K562 (cell line): ENCODE results near the gene RTN4. TPM values are rescaled to one million over a fixed set of nuclear protein-coding genes. Genes with fewer than 3 reads are reported as not detected.

Experiments
- ATAC-seq: fragments of 200-7000 bp; cut with Tn5 transposase; 3 replicates; pipeline ENCODE4 v1.9.1; 2020; ENCODE audit warnings: moderate library complexity
- BruUV-seq: library from RNA; stranded (reverse); fragments of 400-500 nt; replicated peaks from 2 replicates; lab custom pipeline; 2021; lab: Mats Ljungman, UMichigan
- CTCF ChIA-PET: fragments of 300-600 bp; formaldehyde crosslinking; extraction: SDS; loops from one replicate; lab custom pipeline; 2021; ENCODE audit warnings: low intra/inter-chr PET ratio; lab: Yijun Ruan, JAX
- POLR2A ChIA-PET: fragments of 300-600, 350-650 bp; sonication (Branson Sonifier 250); formaldehyde crosslinking; extraction: SDS; loops from one replicate; lab custom pipeline; 2021; ENCODE audit warnings: antibody characterized with exemption, inconsistent platforms; lab: Yijun Ruan, JAX
- DNase-seq, 4 experiments: peaks; one replicate each; pipeline versions ENCODE4 v3.0.0 to v3.0.0-alpha.2; 2011 to 2018; ENCODE audit warnings: low spot score in 3 of 4, mixed read lengths in 3 of 4; ENCODE audit errors: extremely low read depth in 1 of 4
- FAIRE-seq: peaks from 2 replicates; lab custom pipeline; 2011; peaks lifted over from hg19 to GRCh38; lab: Jason Lieb, UNC
- H2AFZ ChIP-seq: 2 replicates; pipeline ENCODE4 v1.6.0; 2011; ENCODE audit warnings: low read depth, low read length, control low read depth, inconsistent platforms
- H3K27ac ChIP-seq: fragments of 200-600 bp; 3 replicates; pipeline ENCODE4 v1.8.0; 2011; ENCODE audit warnings: low read depth, mild to moderate bottlenecking, control low read depth, inconsistent platforms, low read length, moderate library complexity, mixed read lengths; ENCODE audit errors: extremely low read depth
- H3K27me3 ChIP-seq, 2 experiments: fragments of 300-600 bp in 1 of 2; 2 replicates in 1 of 2; 3 replicates in 1 of 2; pipeline versions ENCODE4 v1.6.0 to v1.8.0; 2011; ENCODE audit warnings: inconsistent platforms in 2 of 2, low read length in 2 of 2, mild to moderate bottlenecking in 1 of 2, mixed read lengths in 1 of 2, moderate library complexity in 1 of 2; ENCODE audit not compliant: control insufficient read depth in 2 of 2, insufficient read depth in 2 of 2
- H3K36me3 ChIP-seq: fragments of 300-600 bp; 3 replicates; pipeline ENCODE4 v1.8.0; 2011; ENCODE audit warnings: mild to moderate bottlenecking, low read length, inconsistent platforms; ENCODE audit not compliant: control insufficient read depth, insufficient read depth
- H3K4me1 ChIP-seq, 2 experiments: fragments of 200-600 bp in 1 of 2; replicated peaks in 1 of 2; 2 replicates in 1 of 2; 3 replicates in 1 of 2; pipeline versions ENCODE4 v1.5.1 to v1.8.0; 2011; ENCODE audit warnings: inconsistent platforms in 2 of 2, low read length in 2 of 2, mild to moderate bottlenecking in 1 of 2, mixed read lengths in 1 of 2, moderate library complexity in 1 of 2; ENCODE audit not compliant: control insufficient read depth in 2 of 2, insufficient read depth in 2 of 2
- H3K4me2 ChIP-seq: 2 replicates; pipeline ENCODE4 v1.6.1; 2011; ENCODE audit warnings: low read length, control low read depth, inconsistent platforms, mixed read lengths; ENCODE audit not compliant: insufficient read depth
- H3K4me3 ChIP-seq: fragments of 200-600 bp; sonication (generic), shearing (Covaris generic); 2 replicates; pipeline ENCODE4 v1.5.1; 2016; ENCODE audit warnings: control low read depth, inconsistent platforms
- H3K79me2 ChIP-seq: fragments of 200-600 bp; 3 replicates; pipeline ENCODE4 v1.8.0; 2011; ENCODE audit warnings: low read length, inconsistent platforms; ENCODE audit not compliant: control insufficient read depth, insufficient read depth
- H3K9ac ChIP-seq, 2 experiments: 2 replicates each; pipeline versions ENCODE4 v1.6.0 to v1.6.1; 2011; ENCODE audit warnings: low read depth in 2 of 2, low read length in 2 of 2, control low read depth in 1 of 2, inconsistent platforms in 1 of 2, mild to moderate bottlenecking in 1 of 2, mixed read lengths in 1 of 2; ENCODE audit not compliant: insufficient read depth in 1 of 2
- H3K9me1 ChIP-seq: one replicate; pipeline ENCODE4 v1.6.0; 2011; ENCODE audit warnings: inconsistent platforms, mild to moderate bottlenecking, low read length, moderate library complexity; ENCODE audit not compliant: control insufficient read depth, insufficient read depth
- H3K9me3 ChIP-seq: replicated peaks from 2 replicates; pipeline ENCODE4 v1.5.1; 2011; ENCODE audit warnings: low read depth, low read length, inconsistent platforms; ENCODE audit not compliant: control insufficient read depth, insufficient read depth
- H4K20me1 ChIP-seq: replicated peaks from 2 replicates; pipeline ENCODE4 v1.6.1; 2011; ENCODE audit warnings: low read length, inconsistent platforms, mixed read lengths; ENCODE audit not compliant: control insufficient read depth, insufficient read depth
- BHLHE40 ChIP-seq: IDR thresholded peaks from 2 replicates; pipeline ENCODE4 v1.6.1; 2011; ENCODE audit warnings: low read length, improper control_type of control experiment
- CBX3 ChIP-seq, 2 experiments: IDR thresholded peaks; 1 replicate in 1 of 2; 2 replicates in 1 of 2; pipeline ENCODE4 v1.6.1; 2012; ENCODE audit warnings: inconsistent platforms in 2 of 2, low read length in 2 of 2, borderline replicate concordance in 1 of 2, control low read depth in 1 of 2
- HCFC1 ChIP-seq: IDR thresholded peaks from 2 replicates; pipeline ENCODE4 v1.6.1; 2012; ENCODE audit warnings: low read depth, low read length, improper control_type of control experiment
- HDAC1 ChIP-seq, 2 experiments: fragments of 450-650 bp; IDR thresholded peaks; 2 replicates each; pipeline ENCODE4 v1.6.1; 2016 to 2017; ENCODE audit warnings: inconsistent platforms in 1 of 2, mild to moderate bottlenecking in 1 of 2, moderate library complexity in 1 of 2
- SMARCB1 ChIP-seq: IDR thresholded peaks from 2 replicates; pipeline ENCODE4 v1.6.1; 2011; ENCODE audit warnings: improper control_type of control experiment, low read depth; ENCODE audit not compliant: insufficient read length
- TCF15 ChIP-seq: fragments of 250-450 bp; sonication (Bioruptor Pico); IDR thresholded peaks from 2 replicates; pipeline ENCODE4 v1.8.0; 2022; ENCODE audit warnings: moderate library complexity, mild to moderate bottlenecking, inconsistent platforms
- TFAP4 ChIP-seq: sonication (generic); formaldehyde crosslinking; IDR thresholded peaks from 2 replicates; pipeline ENCODE4 v1.8.0; 2022; ENCODE audit warnings: missing genetic modification reagents, mild to moderate bottlenecking, moderate library complexity, borderline replicate concordance
- TRIM24 ChIP-seq, 2 experiments: fragments of 450-650 bp; IDR thresholded peaks; 2 replicates each; pipeline ENCODE4 v1.6.1; 2016
- TRIM28 ChIP-seq: fragments of 450-650 bp; IDR thresholded peaks from 2 replicates; pipeline ENCODE4 v1.6.1; 2017
- ZFP1 ChIP-seq: fragments of 450-650 bp; formaldehyde crosslinking; IDR thresholded peaks from 2 replicates; pipeline ENCODE4 v1.4.0; 2020; ENCODE audit warnings: mild to moderate bottlenecking, mixed read lengths
- WGBS: fragments of 100-300 bp; shearing (Covaris generic); methylation state at CpG from one replicate; pipeline ENCODE4 v1.1.6; 2016; ENCODE audit warnings: low coverage, mixed read lengths; ENCODE audit not compliant: insufficient coverage; ENCODE audit errors: missing lambda C conversion rate; 5-methylcytosine and 5-hydroxymethylcytosine counted together
- in situ Hi-C: fragments of 300-500 bp; cut with MboI; formaldehyde crosslinking; loops from 4 replicates; pipeline ENCODE4 v1.15.0; 2018; ENCODE audit warnings: inconsistent platforms, mixed read lengths
- intact Hi-C: fragments of 100-400 bp; cut with micrococcal nuclease; formaldehyde crosslinking; loops from 2 replicates; pipeline ENCODE4 v1.14.2; 2022
- polyA plus RNA-seq, 8 experiments: library from polyadenylated mRNA; depleted of rRNA in 4 of 8; stranded (reverse) in 5 of 8; unstranded in 3 of 8; fragments of >200 nt; fragmentation: Nextera tagmentation in 2 of 8; fragmentation: Illumina TruSeq in 1 of 8; extraction: Ambion mirVana in 2 of 8; extraction: Trizol in 1 of 8; gene quantifications; 2 replicates each; pipeline versions ENCODE4 v1.2.1 to v1.2.3, GENCODE V29; 2011 to 2014; ENCODE audit warnings: inconsistent platforms in 1 of 8, missing spikeins in 1 of 8
- total RNA-seq, 7 experiments: library from RNA; depleted of rRNA in 6 of 7; stranded (reverse); fragments of >200 nt in 6 of 7; fragmentation: Illumina TruSeq in 2 of 7; extraction: Trizol in 2 of 7; gene quantifications; 2 replicates each; pipeline versions ENCODE4 v1.2.1 to v1.2.3, GENCODE V29; 2011 to 2021; ENCODE audit warnings: low replicate concordance in 1 of 7

The RTN4 gene
- total and polyA plus RNA-seq, 9 of the 15 experiments (the other 6 are each of a cell fraction or from before 2014, with no cell fraction given) = 73.0 to 248 (median 116) TPM

- TF ChIP-seq TCF15 (CRISPR knock-in tag) = no peak
- TF ChIP-seq TFAP4 = no peak
- no peak for TF ChIP-seq SMARCB1
- no peak for TF ChIP-seq HDAC1 (IDR thresholded peaks at IDR 0.05)
- TF ChIP-seq HCFC1 = no peak
Measured at GRCh38 chr2:55084641-55085040, 34.4 kb upstream of the RTN4 start (continued).

- H3K9ac ChIP-seq = no peak overlapping the region
- BruUV-seq = no TSS peak
- no peaks in the 10 kb centered on the region for H3K4me1 ChIP-seq
- H3K4me2 ChIP-seq = no peak overlapping the region
- no peaks in the 10 kb centered on the region for H3K79me2 ChIP-seq
- DNase-seq (no peak), ATAC-seq (no peak), FAIRE-seq (no peak)
- H4K20me1 ChIP-seq = no peaks in the 10 kb centered on the region
- WGBS = 76% methylated on average over 7 of the region's 7 CpGs
- TF ChIP-seq CBX3 (IDR thresholded peaks at IDR 0.05; ENCODE audit: borderline replicate concordance in 1 of 2, low read length in 2 of 2) (peak in 1 of 2 experiments; percentile 55; a peak in 1 of 3 replicates), TRIM24 (IDR thresholded peaks at IDR 0.05) (peak in 1 of 2 experiments; percentile 57; a peak in 1 of 4 replicates), TRIM28 (peak; percentile 64; the same call in 1 of the 2 replicates), BHLHE40 (no peak), ZFP1 (CRISPR knock-in tag) (peak; percentile 95)
- intact Hi-C loops (no loop called here), in situ Hi-C loops (no loop called here)
- H3K9me3 ChIP-seq = no peaks in the 10 kb centered on the region; the same call in 1 of the 2 replicates
- H3K27ac ChIP-seq = no peak overlapping the region
- CTCF ChIA-PET = no interaction called here
- H2AFZ ChIP-seq = no peak overlapping the region
- no peak overlapping the region for H3K4me3 ChIP-seq
- no peaks in the 10 kb centered on the region for H3K27me3 ChIP-seq
- H3K36me3 ChIP-seq = no peaks in the 10 kb centered on the region
- no peaks in the 10 kb centered on the region for H3K9me1 ChIP-seq
- POLR2A ChIA-PET = no interaction called here
Measured at GRCh38 chr2:55080204-55080738, 30.0 kb upstream of the RTN4 start.
